ENCODE data around the gene PSMB5.

DNA sequence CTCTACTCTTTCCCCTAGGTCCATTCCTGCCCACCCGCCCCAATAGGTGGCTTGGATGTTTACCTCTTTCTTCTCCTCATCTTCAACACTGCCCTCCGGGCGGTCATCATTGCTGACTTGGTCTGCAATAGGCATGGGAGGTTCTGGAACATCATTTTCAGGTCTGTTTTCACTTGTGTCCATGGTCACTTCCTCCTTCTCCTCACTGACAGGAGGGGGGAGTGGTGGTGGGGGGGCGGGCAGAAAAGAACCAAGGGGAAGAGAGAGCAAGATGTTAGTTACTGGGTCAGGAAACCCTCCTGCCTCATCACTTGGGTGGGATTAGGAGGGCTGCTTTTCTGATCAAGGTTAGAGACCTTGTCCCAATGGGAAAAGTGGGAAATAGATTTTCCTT, 34.7 kb upstream of the PSMB5 start:
- no peak for TF ChIP-seq CTCF (IDR thresholded peaks at IDR 0.05 in 4 of 5, conservative IDR thresholded peaks at IDR 0.05 in 1 of 5)
- no peak for TF ChIP-seq POLR2A (IDR thresholded peaks at IDR 0.05)

All from gastrocnemius medialis (tissue), 4 donors.